Common myeloid progenitor, CD34-positive (primary cell): ENCODE data around the gene P2RY14.

Source experiments
- CTCF ChIA-PET: fragments of 350-600 bp; sonication (Branson Sonifier 250); formaldehyde crosslinking; loops from one replicate; lab custom pipeline; 2021; ENCODE audit warnings: antibody characterized with exemption; lab: Charles Lee
- POLR2A ChIA-PET: fragments of 350-600 bp; sonication (Branson Sonifier 250); formaldehyde crosslinking; loops from one replicate; lab custom pipeline; 2021; ENCODE audit warnings: antibody characterized with exemption; lab: Charles Lee
- DNase-seq, 3 donors: peaks; one replicate each; pipeline versions ENCODE4 v3.0.0 to v3.0.0-alpha.2; 2013
- H3K27ac ChIP-seq, 2 experiments: 1 replicate in 1 of 2; 2 replicates in 1 of 2; pipeline ENCODE4 v1.7.0; 2013; ENCODE audit warnings: inconsistent platforms in 2 of 2, low read length in 2 of 2, mild to moderate bottlenecking in 2 of 2, low read depth in 1 of 2, moderate library complexity in 1 of 2; ENCODE audit not compliant: severe bottlenecking in 2 of 2, insufficient read depth in 1 of 2, poor library complexity in 1 of 2
- H3K27me3 ChIP-seq, 5 experiments: replicated peaks in 2 of 5; 1 replicate in 3 of 5; 2 replicates in 2 of 5; pipeline versions ENCODE4 v1.6.1 to v1.7.0; 2013; ENCODE audit warnings: low read length in 4 of 5, mild to moderate bottlenecking in 2 of 5, moderate library complexity in 2 of 5, inconsistent platforms in 1 of 5; ENCODE audit not compliant: insufficient read depth in 5 of 5, control insufficient read depth in 4 of 5
- H3K36me3 ChIP-seq, 4 experiments: 1 replicate in 2 of 4; 2 replicates in 2 of 4; pipeline versions ENCODE4 v1.6.1 to v1.7.0; 2013; ENCODE audit warnings: low read length in 3 of 4, control low read depth in 1 of 4, mild to moderate bottlenecking in 1 of 4; ENCODE audit not compliant: control insufficient read depth in 4 of 4, insufficient read depth in 4 of 4
- H3K4me1 ChIP-seq, 4 experiments: 1 replicate in 3 of 4; 2 replicates in 1 of 4; pipeline versions ENCODE4 v1.6.1 to v1.7.1; 2013; ENCODE audit warnings: low read length in 3 of 4, mild to moderate bottlenecking in 3 of 4, control low read depth in 1 of 4, inconsistent platforms in 1 of 4, moderate library complexity in 1 of 4; ENCODE audit not compliant: control insufficient read depth in 4 of 4, insufficient read depth in 4 of 4; ENCODE audit errors: control extremely low read depth in 1 of 4
- H3K4me3 ChIP-seq, 7 experiments: 1 replicate in 4 of 7; 2 replicates in 3 of 7; pipeline versions ENCODE4 v1.5.1 to v1.7.0; 2013; ENCODE audit warnings: mild to moderate bottlenecking in 7 of 7, low read length in 6 of 7, moderate library complexity in 6 of 7, inconsistent platforms in 2 of 7, low read depth in 2 of 7, control low read depth in 1 of 7; ENCODE audit not compliant: insufficient read depth in 4 of 7, control insufficient read depth in 1 of 7; ENCODE audit errors: extremely low read depth in 1 of 7
- H3K9me3 ChIP-seq, 5 experiments: 1 replicate in 4 of 5; 2 replicates in 1 of 5; pipeline versions ENCODE4 v1.6.1 to v1.7.1; 2013; ENCODE audit warnings: low read length in 4 of 5, mild to moderate bottlenecking in 2 of 5, inconsistent platforms in 1 of 5, low read depth in 1 of 5, moderate library complexity in 1 of 5; ENCODE audit not compliant: control insufficient read depth in 4 of 5, insufficient read depth in 2 of 5; ENCODE audit errors: control extremely low read depth in 1 of 5
- WGBS: methylation state at CpG from one replicate; pipeline ENCODE4 v1.1.5; 2013; ENCODE audit not compliant: insufficient coverage; 5-methylcytosine and 5-hydroxymethylcytosine counted together

The P2RY14 gene

GRCh38 chr3:151281671-151282324, 3.5 kb upstream of the P2RY14 start:
- H3K4me1 ChIP-seq: peaks cover 34 to 62% (median 49%) of the 10 kb centered on the region in 4 experiments
- no peak for DNase-seq
- peaks cover 0 to 3% (median under 1%) of the 10 kb centered on the region in 4 experiments for H3K36me3 ChIP-seq
- 98% methylated on average over 5 of the region's 9 CpGs for WGBS
- CTCF ChIA-PET: interaction anchor here (0.7 to 6.3 kb wide), 15 partner anchors 10 to 851 kb away, joined by 3 to 227 read pairs (median 5); no protein-coding TSS in a partner anchor
- no peak overlapping the region for H3K27ac ChIP-seq
- H3K9me3 ChIP-seq: no peaks in the 10 kb centered on the region
- POLR2A ChIA-PET: no interaction called here
- no peak overlapping the region for H3K4me3 ChIP-seq
- H3K27me3 ChIP-seq: no peaks in the 10 kb centered on the region

- CTCF ChIA-PET: interaction anchor here (0.6 to 1.1 kb wide), 2 partner anchors 51 to 57 kb away, joined by 3 read pairs; no protein-coding TSS in a partner anchor
- 67% methylated on average over 4 of the region's 6 CpGs for WGBS
- Histone ChIP-seq H3K4me3 (peak overlapping the region in 2 of 7 experiments; percentile 31 to 35), H3K4me1 (peaks cover 36 to 68% (median 53%) of the 10 kb centered on the region in 4 experiments), H3K27ac (peak overlapping the region in 1 of 2 experiments; percentile 59), H3K27me3 (no peaks in the 10 kb centered on the region), H3K36me3 (peaks cover 0 to 5% (median 1%) of the 10 kb centered on the region in 4 experiments), H3K9me3 (no peaks in the 10 kb centered on the region)
- POLR2A ChIA-PET: interaction anchor here (1.2 kb wide), 1 partner anchor 19 kb away, joined by 3 read pairs; no protein-coding TSS in a partner anchor
- DNase-seq: peak in 2 of 3 donors; percentile 69 to 73
Observed at GRCh38 chr3:151276687-151277042, 1.7 kb downstream of the P2RY14 start.

GRCh38 chr3:151276038-151276686, 2.2 kb downstream of the P2RY14 start:
- CTCF ChIA-PET: interaction anchor here (0.6 to 1.6 kb wide), 7 partner anchors 9 to 109 kb away, joined by 3 to 7 read pairs (median 3); no protein-coding TSS in a partner anchor
- POLR2A ChIA-PET: interaction anchor here (0.7 to 1.2 kb wide), 2 partner anchors 18 to 48 kb away, joined by 3 read pairs; no protein-coding TSS in a partner anchor
- Histone ChIP-seq H3K9me3 (no peaks in the 10 kb centered on the region), H3K27me3 (no peaks in the 10 kb centered on the region), H3K4me3 (peak overlapping the region in 2 of 7 experiments; percentile 31 to 35), H3K27ac (peak overlapping the region in 1 of 2 experiments; percentile 59), H3K4me1 (peaks cover 36 to 68% (median 53%) of the 10 kb centered on the region in 4 experiments), H3K36me3 (peaks cover 0 to 5% (median 1%) of the 10 kb centered on the region in 4 experiments)
- no peak for DNase-seq
- WGBS: 47% methylated on average over 2 of the region's 2 CpGs

- peak in 2 of 3 donors; percentile 56 to 59 for DNase-seq
- H3K4me3 ChIP-seq: no peak overlapping the region
- peaks cover 34 to 61% (median 49%) of the 10 kb centered on the region in 4 experiments for H3K4me1 ChIP-seq
- no peaks in the 10 kb centered on the region for H3K9me3 ChIP-seq
- CTCF ChIA-PET: interaction anchor here (0.9 to 1.6 kb wide), 7 partner anchors 8 to 107 kb away, joined by 3 to 7 read pairs (median 5); no protein-coding TSS in a partner anchor
- POLR2A ChIA-PET: no interaction called here
- 50% methylated on average over 2 of the region's 5 CpGs for WGBS
- no peak overlapping the region for H3K27ac ChIP-seq
- H3K36me3 ChIP-seq: peaks cover 0 to 4% (median 0%) of the 10 kb centered on the region in 4 experiments
- H3K27me3 ChIP-seq: no peaks in the 10 kb centered on the region
Observed at GRCh38 chr3:151275091-151275490, 3.3 kb downstream of the P2RY14 start.

- Histone ChIP-seq H3K27me3 (no peaks in the 10 kb centered on the region), H3K4me3 (no peak overlapping the region), H3K9me3 (no peaks in the 10 kb centered on the region), H3K36me3 (peaks cover 0 to 8% (median 0%) of the 10 kb centered on the region in 4 experiments), H3K27ac (no peak overlapping the region), H3K4me1 (peaks cover 16 to 42% (median 37%) of the 10 kb centered on the region in 4 experiments)
- DNase-seq: no peak
- 100% methylated on average over 1 of the region's 5 CpGs for WGBS
- POLR2A ChIA-PET: no interaction called here
- CTCF ChIA-PET: interaction anchor here (0.9 to 1.1 kb wide), 2 partner anchors 10 to 98 kb away, joined by 3 to 5 read pairs; no protein-coding TSS in a partner anchor
Observed at GRCh38 chr3:151269631-151270030, 8.7 kb downstream of the P2RY14 start.

GRCh38 chr3:151268267-151269235, 9.8 kb downstream of the P2RY14 start:
- POLR2A ChIA-PET: no interaction called here
- 42% methylated on average over 2 of the region's 11 CpGs for WGBS
- peak in 2 of 3 donors; percentile 33 to 42 for DNase-seq

More at GRCh38 chr3:151268267-151269235, 9.8 kb downstream of the P2RY14 start:
- CTCF ChIA-PET: interaction anchor here (0.7 to 4.0 kb wide), 9 partner anchors 7 to 116 kb away, joined by 3 to 23 read pairs (median 5); partner anchors contain the start of gene P2RY14
- H3K27ac ChIP-seq: peak overlapping the region in 1 of 2 experiments; percentile 13
- peaks cover 17 to 46% (median 37%) of the 10 kb centered on the region in 4 experiments for H3K4me1 ChIP-seq
- H3K27me3 ChIP-seq: no peaks in the 10 kb centered on the region
- H3K36me3 ChIP-seq: peaks cover 0 to 8% (median 0%) of the 10 kb centered on the region in 4 experiments
- H3K9me3 ChIP-seq: no peaks in the 10 kb centered on the region
- H3K4me3 ChIP-seq: no peak overlapping the region
